Dermis microvascular lymphatic vessel endothelial cell (primary cell): ENCODE data around the gene SCAP. TPM values are rescaled to one million over a fixed set of nuclear protein-coding genes. Genes with fewer than 3 reads are reported as not detected.

ENCODE experiments used
- DNase-seq, 2 donors: peaks; one replicate each; pipeline versions ENCODE4 v3.0.0 to v3.0.0-alpha.2; 2010; ENCODE audit warnings: low read depth in 2 of 2
- total RNA-seq: library from RNA; depleted of rRNA; stranded (reverse); fragments of >200 nt; gene quantifications from 2 replicates; pipeline ENCODE4 v1.2.1, GENCODE V29; 2014

Gene SCAP
- total RNA-seq, 1 donor from 2014 or later: 39.2 TPM

DNA sequence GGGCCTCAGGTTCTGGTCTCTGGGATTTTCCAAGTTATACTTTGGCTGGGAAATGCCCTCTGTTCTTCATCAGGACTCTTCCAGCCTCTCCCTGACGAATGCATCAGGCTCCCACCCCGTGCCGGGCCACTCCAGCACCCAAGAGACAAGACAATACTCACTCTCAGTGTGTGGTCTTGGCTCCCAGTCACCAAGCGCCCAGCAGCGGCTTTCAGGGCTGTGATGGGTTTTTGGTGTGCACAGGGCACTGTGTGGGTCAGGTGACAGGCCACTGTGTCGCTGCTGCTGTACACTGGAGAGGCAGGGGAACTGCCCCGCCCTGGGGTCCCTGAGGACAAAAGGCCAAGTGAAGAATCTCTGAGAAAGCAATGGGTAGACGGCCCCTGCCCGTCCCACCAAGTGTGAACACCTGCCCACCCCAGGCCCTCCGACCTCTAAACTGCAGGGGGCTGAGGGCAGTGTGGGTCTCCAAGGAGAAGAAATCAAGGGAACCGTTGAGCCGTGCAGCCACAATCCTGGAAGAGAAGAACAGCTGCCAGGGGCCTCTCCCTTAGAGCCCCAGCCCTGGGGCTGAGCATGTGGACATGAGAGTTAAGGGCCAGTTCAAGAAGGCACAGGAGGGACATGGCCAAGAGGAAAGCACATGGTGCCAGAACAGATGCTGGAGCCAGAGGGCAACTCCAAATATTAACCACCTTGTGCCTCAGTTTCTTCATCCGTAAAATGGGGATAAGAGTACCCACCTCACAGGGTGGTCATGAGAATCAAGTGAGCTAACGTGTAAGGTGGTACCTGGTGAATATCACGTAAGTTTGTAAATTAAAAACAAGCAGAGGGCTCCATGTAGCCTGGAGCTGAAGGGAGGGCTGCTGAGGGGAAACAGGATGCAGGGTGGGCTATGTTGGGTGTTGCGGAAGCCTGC, 60.8 kb downstream of the SCAP start:
- DNase-seq: no peak

DNA sequence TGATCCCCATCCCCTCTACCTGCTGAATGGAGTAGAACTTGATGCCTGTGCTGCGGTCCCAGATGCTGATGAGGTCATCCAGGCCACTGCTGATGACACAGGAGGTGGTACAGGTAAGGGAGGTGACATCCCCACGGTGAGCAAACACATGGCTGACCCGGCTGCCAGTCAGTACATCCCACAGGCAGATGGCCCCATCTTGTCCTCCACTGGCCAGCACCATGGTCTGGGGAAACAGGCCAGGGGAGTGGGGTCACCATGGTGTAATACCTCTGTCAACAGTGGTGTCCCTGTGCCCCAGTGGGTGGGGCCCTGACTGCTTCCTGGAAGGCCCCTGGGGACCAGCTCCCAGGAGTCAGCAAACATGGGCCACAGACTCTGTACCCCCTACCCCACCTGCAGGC, 61.6 kb downstream of the SCAP start:
- DNase-seq: no peak

DNA sequence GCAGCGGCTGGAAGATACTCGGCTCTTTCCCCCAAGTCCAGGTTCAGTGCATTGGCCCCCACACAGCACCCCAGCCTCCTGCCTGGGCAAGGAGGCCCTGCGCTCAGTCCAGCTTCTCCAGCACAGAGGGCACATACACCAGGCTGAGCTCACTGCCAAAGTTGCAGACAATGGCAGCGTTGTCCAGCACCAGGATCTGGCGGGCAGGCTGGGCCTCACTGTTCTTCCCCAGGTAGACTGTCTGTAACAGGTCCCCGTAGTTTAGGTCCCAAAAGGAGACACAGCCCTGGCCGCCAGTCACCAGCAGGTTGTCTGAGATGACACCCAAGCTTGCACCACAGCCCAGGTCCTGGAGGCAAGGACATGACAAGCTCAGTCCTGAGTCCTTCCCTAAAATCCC, 62.0 kb downstream of the SCAP start:
- no peak for DNase-seq

GRCh38 chr3:47412842-47413520, 62.8 kb downstream of the SCAP start:
- DNase-seq: no peak

- DNase-seq: no peak
Observed at GRCh38 chr3:47412453-47412756, 63.3 kb downstream of the SCAP start.

DNA sequence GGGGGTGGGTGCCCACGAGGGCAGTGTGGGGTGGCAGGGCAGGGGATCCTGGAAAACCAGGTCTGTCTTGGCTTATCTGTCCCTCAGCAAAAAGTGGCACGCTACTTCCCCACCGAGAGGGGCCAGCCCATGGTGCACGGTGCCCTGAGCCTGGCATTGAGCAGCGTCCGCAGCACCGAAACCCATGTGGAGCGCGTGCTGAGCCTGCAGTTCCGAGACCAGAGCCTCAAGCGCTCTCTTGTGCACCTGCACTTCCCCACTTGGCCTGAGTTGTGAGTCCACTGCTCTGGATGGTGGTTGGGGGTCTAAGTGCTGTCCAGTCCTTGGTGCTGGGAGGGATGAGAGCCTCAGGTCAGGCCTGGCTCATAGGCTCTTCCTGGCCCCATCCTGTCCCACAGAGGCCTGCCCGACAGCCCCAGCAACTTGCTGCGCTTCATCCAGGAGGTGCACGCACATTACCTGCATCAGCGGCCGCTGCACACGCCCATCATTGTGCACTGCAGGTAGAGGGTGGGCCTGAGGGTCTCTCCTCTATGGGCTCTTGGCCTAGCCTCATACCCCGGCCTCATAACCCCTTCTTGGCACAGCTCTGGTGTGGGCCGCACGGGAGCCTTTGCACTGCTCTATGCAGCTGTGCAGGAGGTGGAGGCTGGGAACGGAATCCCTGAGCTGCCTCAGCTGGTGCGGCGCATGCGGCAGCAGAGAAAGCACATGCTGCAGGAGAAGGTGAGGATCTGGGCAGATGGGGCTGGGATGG, 63.9 kb downstream of the SCAP start:
- no peak for DNase-seq

DNA sequence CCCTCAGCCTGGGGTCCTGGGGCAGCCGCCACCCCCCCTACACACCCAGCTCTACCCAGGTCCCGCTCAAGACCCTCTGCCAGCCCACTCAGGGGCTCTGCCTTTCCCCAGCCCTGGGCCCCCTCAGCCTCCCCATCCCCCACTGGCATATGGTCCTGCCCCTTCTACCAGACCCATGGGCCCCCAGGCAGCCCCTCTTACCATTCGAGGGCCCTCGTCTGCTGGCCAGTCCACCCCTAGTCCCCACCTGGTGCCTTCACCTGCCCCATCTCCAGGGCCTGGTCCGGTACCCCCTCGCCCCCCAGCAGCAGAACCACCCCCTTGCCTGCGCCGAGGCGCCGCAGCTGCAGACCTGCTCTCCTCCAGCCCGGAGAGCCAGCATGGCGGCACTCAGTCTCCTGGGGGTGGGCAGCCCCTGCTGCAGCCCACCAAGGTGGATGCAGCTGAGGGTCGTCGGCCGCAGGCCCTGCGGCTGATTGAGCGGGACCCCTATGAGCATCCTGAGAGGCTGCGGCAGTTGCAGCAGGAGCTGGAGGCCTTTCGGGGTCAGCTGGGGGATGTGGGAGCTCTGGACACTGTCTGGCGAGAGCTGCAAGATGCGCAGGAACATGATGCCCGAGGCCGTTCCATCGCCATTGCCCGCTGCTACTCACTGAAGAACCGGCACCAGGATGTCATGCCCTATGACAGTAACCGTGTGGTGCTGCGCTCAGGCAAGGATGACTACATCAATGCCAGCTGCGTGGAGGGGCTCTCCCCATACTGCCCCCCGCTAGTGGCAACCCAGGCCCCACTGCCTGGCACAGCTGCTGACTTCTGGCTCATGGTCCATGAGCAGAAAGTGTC, 64.7 kb downstream of the SCAP start:
- no peak for DNase-seq

DNA sequence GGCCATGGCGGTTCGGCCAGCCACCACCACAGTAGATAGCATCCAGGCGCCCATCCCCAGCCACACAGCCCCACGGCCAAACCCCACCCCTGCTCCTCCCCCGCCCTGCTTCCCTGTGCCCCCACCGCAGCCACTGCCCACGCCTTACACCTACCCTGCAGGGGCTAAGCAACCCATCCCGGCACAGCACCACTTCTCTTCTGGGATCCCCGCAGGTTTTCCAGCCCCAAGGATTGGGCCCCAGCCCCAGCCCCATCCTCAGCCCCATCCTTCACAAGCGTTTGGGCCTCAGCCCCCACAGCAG, 65.4 kb downstream of the SCAP start:
- DNase-seq: no peak

DNA sequence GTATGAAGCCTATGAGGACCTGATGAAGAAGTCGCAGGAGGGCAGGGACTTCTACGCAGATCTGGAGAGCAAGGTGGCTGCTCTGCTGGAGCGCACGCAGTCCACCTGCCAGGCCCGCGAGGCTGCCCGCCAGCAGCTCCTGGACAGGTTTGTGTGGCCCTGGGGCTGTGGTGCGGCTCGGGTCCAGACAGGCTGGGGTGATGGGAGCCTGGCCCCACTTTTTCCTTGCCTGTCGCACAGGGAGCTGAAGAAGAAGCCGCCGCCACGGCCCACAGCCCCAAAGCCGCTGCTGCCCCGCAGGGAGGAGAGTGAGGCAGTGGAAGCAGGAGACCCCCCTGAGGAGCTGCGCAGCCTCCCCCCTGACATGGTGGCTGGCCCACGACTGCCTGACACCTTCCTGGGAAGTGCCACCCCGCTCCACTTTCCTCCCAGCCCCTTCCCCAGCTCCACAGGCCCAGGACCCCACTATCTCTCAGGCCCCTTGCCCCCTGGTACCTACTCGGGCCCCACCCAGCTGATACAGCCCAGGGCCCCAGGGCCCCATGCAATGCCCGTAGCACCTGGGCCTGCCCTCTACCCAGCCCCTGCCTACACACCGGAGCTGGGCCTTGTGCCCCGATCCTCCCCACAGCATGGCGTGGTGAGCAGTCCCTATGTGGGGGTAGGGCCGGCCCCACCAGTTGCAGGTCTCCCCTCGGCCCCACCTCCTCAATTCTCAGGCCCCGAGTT, 65.9 kb downstream of the SCAP start:
- no peak for DNase-seq

GRCh38 chr3:47409284-47409683, 66.5 kb downstream of the SCAP start:
- DNase-seq: no peak

DNA sequence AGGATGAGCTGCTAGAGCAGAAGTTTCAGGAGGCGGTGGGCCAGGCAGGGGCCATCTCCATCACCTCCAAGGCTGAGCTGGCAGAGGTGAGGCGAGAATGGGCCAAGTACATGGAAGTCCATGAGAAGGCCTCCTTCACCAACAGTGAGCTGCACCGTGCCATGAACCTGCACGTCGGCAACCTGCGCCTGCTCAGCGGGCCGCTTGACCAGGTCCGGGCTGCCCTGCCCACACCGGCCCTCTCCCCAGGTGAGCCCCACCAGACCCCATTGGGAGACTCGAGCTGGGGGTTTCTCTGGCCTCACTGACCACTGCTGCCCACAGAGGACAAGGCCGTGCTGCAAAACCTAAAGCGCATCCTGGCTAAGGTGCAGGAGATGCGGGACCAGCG, 66.9 kb downstream of the SCAP start:
- no peak for DNase-seq

DNA sequence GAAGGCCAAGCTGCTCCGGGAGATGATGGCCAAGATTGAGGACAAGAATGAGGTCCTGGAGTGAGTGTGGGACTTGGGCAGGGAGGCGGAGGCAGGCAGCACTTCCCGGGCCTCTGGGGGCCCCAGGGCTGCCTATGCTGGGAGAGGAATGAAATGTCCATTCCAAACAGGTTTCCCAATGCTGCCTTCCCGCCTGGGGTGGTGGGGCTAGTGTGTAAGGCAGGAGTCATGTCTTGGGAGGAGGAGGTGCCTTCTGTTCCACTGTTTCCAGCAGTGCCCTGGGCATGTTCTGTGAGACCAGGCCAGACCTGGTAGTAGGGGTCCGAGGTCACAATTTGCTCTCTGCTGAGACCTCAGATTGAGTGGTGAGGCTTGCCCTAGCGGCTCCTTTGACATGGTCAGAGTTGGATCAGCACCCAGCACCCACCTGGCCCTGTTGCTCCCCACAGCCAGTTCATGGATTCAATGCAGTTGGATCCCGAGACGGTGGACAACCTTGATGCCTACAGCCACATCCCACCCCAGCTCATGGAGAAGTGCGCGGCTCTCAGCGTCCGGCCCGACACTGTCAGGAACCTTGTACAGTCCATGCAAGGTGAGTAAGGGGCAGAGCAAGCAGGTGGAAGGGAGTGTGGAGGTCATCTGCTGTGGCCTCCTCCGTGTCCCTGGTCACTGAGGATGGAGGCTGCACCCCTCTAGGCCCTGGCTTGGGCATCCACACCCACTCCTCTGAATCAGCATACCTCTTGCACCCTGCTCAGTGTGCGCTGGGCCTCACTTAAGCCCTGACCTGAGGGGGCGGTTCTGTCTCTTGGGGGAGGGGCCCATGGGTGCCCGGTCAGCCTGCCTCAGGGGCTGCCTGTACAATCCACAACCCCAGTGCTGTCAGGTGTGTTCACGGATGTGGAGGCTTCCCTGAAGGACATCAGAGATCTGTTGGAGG, 67.6 kb downstream of the SCAP start:
- DNase-seq: no peak

- no peak for DNase-seq
Observed at GRCh38 chr3:47407237-47407636, 68.5 kb downstream of the SCAP start.

DNA sequence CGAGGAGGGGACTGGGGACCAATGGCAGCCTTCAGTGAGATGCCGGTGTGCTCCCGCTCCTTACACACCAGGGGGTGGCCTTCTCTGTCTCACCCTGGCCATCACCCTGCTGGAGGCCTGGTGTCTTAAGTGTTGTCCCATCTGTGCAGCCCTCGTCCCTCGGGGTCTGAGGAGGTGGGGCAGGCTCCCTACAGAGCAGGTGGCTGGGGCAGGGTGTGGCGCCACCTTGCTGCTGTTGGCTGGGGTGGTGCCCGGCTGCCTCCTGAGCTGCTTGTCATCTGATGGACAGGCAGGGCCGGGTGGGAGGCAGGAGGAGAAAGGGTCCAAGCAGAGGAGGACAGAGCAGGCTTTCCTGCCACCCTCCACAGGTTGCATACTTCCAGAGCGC, 69.0 kb downstream of the SCAP start:
- DNase-seq: no peak

GRCh38 chr3:47405820-47406761, 69.7 kb downstream of the SCAP start:
- DNase-seq: no peak

DNA sequence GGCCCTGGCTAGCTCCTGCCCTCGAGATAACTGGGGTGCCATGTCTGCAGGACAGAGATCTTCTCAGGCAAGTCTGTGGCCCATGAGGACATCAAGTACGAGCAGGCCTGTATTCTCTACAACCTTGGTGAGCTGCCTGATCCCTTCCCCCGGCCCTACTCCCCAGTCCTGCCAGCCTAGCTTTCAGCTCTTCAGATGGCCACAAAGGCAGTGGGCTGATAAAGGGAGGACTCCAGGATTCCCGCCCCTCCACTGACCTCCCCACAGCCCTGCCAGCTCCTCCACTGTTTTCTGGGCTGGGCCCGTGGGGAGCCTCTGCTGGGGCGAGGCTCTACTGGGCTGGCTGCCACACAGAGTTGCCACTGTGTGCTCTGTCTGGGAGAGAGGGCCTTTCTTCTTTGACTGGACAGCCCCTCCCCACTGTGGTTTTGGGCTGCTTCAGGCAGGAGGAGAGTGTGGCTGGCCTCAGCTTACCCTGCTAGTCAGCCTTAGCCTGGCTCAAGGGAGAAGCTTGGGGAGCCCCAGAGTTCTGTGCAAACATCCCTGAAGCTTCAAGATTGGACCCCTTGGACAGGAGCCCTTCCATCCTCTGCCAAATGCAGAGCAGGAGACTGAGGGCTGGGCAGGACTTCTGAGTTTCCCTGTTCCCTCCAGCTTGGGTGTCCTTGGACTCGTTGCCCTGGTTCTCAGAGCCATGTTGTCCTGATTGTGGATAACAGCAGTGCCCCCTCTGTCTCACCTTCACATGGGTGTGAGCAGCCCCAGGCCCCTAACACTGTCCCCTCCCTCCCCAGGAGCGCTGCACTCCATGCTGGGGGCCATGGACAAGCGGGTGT, 70.6 kb downstream of the SCAP start:
- DNase-seq: no peak

- DNase-seq: no peak
Observed at GRCh38 chr3:47404431-47404876, 71.3 kb downstream of the SCAP start.
